HepG2 (cell line): ENCODE measurements around the gene JAK1. TPM values are rescaled to one million over a fixed set of nuclear protein-coding genes. Genes with fewer than 3 reads are reported as not detected.

Experiments
- BCL3 ChIP-seq: sonication (generic); formaldehyde crosslinking; IDR thresholded peaks from 2 replicates; pipeline ENCODE4 v1.5.1; 2020; ENCODE audit warnings: mild to moderate bottlenecking, missing genetic modification reagents, moderate library complexity
- DMTF1 ChIP-seq: sonication (generic); formaldehyde crosslinking; IDR thresholded peaks from 2 replicates; pipeline ENCODE4 v1.4.0; 2020; ENCODE audit warnings: mild to moderate bottlenecking, missing genetic modification reagents
- MED13 ChIP-seq: sonication (generic); formaldehyde crosslinking; IDR thresholded peaks from 2 replicates; pipeline ENCODE4 v1.5.0; 2020; ENCODE audit warnings: missing genetic modification reagents
- MYC ChIP-seq: sonication (generic); formaldehyde crosslinking; IDR thresholded peaks from 2 replicates; pipeline ENCODE4 v1.9.0; 2021; ENCODE audit warnings: missing genetic modification reagents, borderline replicate concordance
- PLRG1 ChIP-seq: fragments of 450-650 bp; conservative IDR thresholded peaks from 2 replicates; pipeline ENCODE4 v1.6.1; 2016
- PRDM15 ChIP-seq: sonication (generic); formaldehyde crosslinking; IDR thresholded peaks from 2 replicates; pipeline ENCODE4 v1.4.0; 2020; ENCODE audit warnings: missing genetic modification reagents
- RARA ChIP-seq: IDR thresholded peaks from 2 replicates; pipeline ENCODE4 v1.6.1; 2016; ENCODE audit warnings: missing genetic modification reagents, missing compliant biosample characterization
- RFXAP ChIP-seq: sonication (generic); formaldehyde crosslinking; IDR thresholded peaks from 2 replicates; pipeline ENCODE4 v1.4.0; 2020; ENCODE audit warnings: missing genetic modification reagents, borderline replicate concordance
- ZFP37 ChIP-seq: sonication (generic); formaldehyde crosslinking; IDR thresholded peaks from 2 replicates; pipeline ENCODE4 v1.4.0; 2020; ENCODE audit warnings: missing genetic modification reagents, borderline replicate concordance
- ZNF124 ChIP-seq: sonication (generic); formaldehyde crosslinking; IDR thresholded peaks from 2 replicates; pipeline ENCODE4 v1.4.0; 2020; ENCODE audit warnings: missing genetic modification reagents
- ZNF274 ChIP-seq: sonication (generic); formaldehyde crosslinking; IDR thresholded peaks from 2 replicates; pipeline ENCODE4 v1.5.1; 2020; ENCODE audit warnings: mild to moderate bottlenecking, missing genetic modification reagents
- ZNF292 ChIP-seq: sonication (generic); formaldehyde crosslinking; IDR thresholded peaks from 2 replicates; pipeline ENCODE4 v1.8.1; 2022; ENCODE audit warnings: mild to moderate bottlenecking, low read depth, missing genetic modification reagents, borderline replicate concordance
- ZNF839 ChIP-seq: sonication (generic); formaldehyde crosslinking; IDR thresholded peaks from 2 replicates; pipeline ENCODE4 v1.4.0; 2020; ENCODE audit warnings: missing genetic modification reagents, mild to moderate bottlenecking, borderline replicate concordance
- polyA plus RNA-seq, 8 experiments: library from polyadenylated mRNA; depleted of rRNA in 3 of 8; stranded (reverse) in 7 of 8; unstranded in 1 of 8; fragments of >200 nt; fragmentation: Illumina TruSeq in 4 of 8; extraction: Trizol in 4 of 8; gene quantifications; 2 replicates each; pipeline versions ENCODE4 v1.2.1 to v1.2.3, GENCODE V29; 2011 to 2016; ENCODE audit warnings: low read depth in 4 of 8, missing spikeins in 1 of 8, mixed read lengths in 1 of 8; ENCODE audit not compliant: insufficient read depth in 1 of 8
- total RNA-seq, 5 experiments: library from RNA; depleted of rRNA; stranded (reverse); fragments of >200 nt; fragmentation: Illumina TruSeq; extraction: Trizol; gene quantifications; 2 replicates each; pipeline ENCODE4 v1.2.3, GENCODE V29; 2016; ENCODE audit warnings: low read depth in 1 of 5

The JAK1 gene
- total and polyA plus RNA-seq, 2 of the 13 experiments (the other 11 are each of a cell fraction or from before 2014, with no cell fraction given): 23.9 to 42.4 TPM

- TF ChIP-seq ZNF292 (CRISPR knock-in tag) (no peak), ZNF124 (CRISPR knock-in tag) (no peak), BCL3 (CRISPR knock-in tag) (no peak), ZNF274 (CRISPR knock-in tag) (no peak), ZFP37 (CRISPR knock-in tag) (no peak), ZNF839 (no peak), PLRG1 (no peak), PRDM15 (CRISPR knock-in tag) (no peak), MYC (CRISPR knock-in tag) (no peak), MED13 (CRISPR knock-in tag) (no peak), RFXAP (CRISPR knock-in tag) (no peak), DMTF1 (CRISPR knock-in tag) (no peak), RARA (peak; percentile 78)
These were observed 16.8 kb upstream of the JAK1 start (continued) for GRCh38 chr1:64983110-64983509.
